Measurements from ENCODE around the gene FNDC7. TPM values are rescaled to one million over a fixed set of nuclear protein-coding genes. Genes with fewer than 3 reads are reported as not detected.

The FNDC7 gene
- total RNA-seq, 1 donor from 2014 or later = not detected

GRCh38 chr1:108746382-108747170 is 33.9 kb downstream of the FNDC7 start, which contains the start of gene STXBP3:
Gene STXBP3, plus strand, starts transcription at chr1:108746674. Its CDS starts 64 bp downstream, at chr1:108746738.
- H3K36me3 Mint-ChIP-seq (ENCODE audit: low read depth) = peaks cover 2% of the 10 kb centered on the region
- H3K27me3 Mint-ChIP-seq (ENCODE audit: low read depth) = no peaks in the 10 kb centered on the region
- H3K4me3 Mint-ChIP-seq (ENCODE audit: unreplicated experiment) = peak within 1 kb of the TSS; percentile 93

DNA sequence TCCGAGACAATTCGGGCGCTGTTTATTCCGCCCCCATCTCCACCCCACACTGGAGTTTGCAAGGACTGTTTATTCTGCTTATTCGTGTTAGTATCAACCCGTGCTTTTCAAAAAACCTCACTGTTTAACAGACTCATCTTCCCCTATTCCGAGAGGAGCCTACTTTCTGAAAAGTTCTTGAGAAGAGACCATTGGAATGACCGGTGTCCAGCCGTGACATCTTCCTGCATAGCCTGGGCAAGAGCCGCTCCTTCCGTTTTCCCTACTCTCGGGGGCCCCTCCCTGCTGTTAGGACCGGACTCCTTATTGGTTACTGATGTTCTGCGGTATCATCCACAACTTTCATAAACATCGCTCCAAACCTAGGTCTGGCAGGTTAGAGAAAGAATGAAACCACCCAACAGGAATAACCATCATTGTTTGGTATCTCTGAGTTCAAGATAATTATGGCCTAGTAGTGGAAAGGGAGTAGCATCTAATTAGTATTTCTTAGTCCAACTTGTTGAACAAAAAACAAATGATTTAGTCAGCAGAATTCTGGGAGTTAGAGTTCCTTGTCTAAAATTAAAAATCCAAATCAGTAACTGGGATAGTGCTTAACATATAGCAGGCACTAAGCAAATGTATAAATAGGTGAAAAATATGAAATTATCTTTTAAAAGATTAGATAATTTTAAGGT is 34.6 kb downstream of the FNDC7 start:
- Mint-ChIP-seq H3K4me1 (ENCODE audit: low read depth) (peaks cover 25% of the 10 kb centered on the region), H3K27ac (ENCODE audit: unreplicated experiment) (peak overlapping the region; percentile 100), H3K36me3 (ENCODE audit: low read depth) (peaks cover 2% of the 10 kb centered on the region), H3K4me3 (ENCODE audit: unreplicated experiment) (peak overlapping the region; percentile 93), H3K27me3 (ENCODE audit: low read depth) (no peaks in the 10 kb centered on the region), H3K9me3 (ENCODE audit: low read depth) (no peaks in the 10 kb centered on the region)
- DNase-seq (ENCODE audit: low spot score) = no peak
- TF ChIP-seq CTCF (IDR thresholded peaks at IDR 0.05) = no peak

More at GRCh38 chr1:108746382-108747170, 33.9 kb downstream of the FNDC7 start, which contains the start of gene STXBP3:
- peak within 1 kb of the TSS; percentile 100 for H3K27ac Mint-ChIP-seq (ENCODE audit: unreplicated experiment)
- H3K4me1 Mint-ChIP-seq (ENCODE audit: low read depth) = peaks cover 25% of the 10 kb centered on the region
- H3K9me3 Mint-ChIP-seq (ENCODE audit: low read depth) = no peaks in the 10 kb centered on the region
- DNase-seq (ENCODE audit: low spot score) = peak; percentile 99
- peak; percentile 97 for TF ChIP-seq CTCF (IDR thresholded peaks at IDR 0.05)

GRCh38 chr1:108747898-108748297 is 35.2 kb downstream of the FNDC7 start:
- Mint-ChIP-seq H3K36me3 (ENCODE audit: low read depth) (peaks cover 2% of the 10 kb centered on the region), H3K27ac (ENCODE audit: unreplicated experiment) (no peak overlapping the region), H3K4me1 (ENCODE audit: low read depth) (peaks cover 30% of the 10 kb centered on the region), H3K27me3 (ENCODE audit: low read depth) (no peaks in the 10 kb centered on the region), H3K4me3 (ENCODE audit: unreplicated experiment) (peak overlapping the region; percentile 35), H3K9me3 (ENCODE audit: low read depth) (no peaks in the 10 kb centered on the region)
- no peak for DNase-seq (ENCODE audit: low spot score)
- no peak for TF ChIP-seq CTCF (IDR thresholded peaks at IDR 0.05)

GRCh38 chr1:108749081-108749480 is 36.4 kb downstream of the FNDC7 start:
- Mint-ChIP-seq H3K36me3 (ENCODE audit: low read depth) (peaks cover 2% of the 10 kb centered on the region), H3K9me3 (ENCODE audit: low read depth) (no peaks in the 10 kb centered on the region), H3K4me3 (ENCODE audit: unreplicated experiment) (no peak overlapping the region), H3K4me1 (ENCODE audit: low read depth) (peaks cover 30% of the 10 kb centered on the region), H3K27ac (ENCODE audit: unreplicated experiment) (no peak overlapping the region), H3K27me3 (ENCODE audit: low read depth) (no peaks in the 10 kb centered on the region)
- TF ChIP-seq CTCF (IDR thresholded peaks at IDR 0.05) = no peak
- no peak for DNase-seq (ENCODE audit: low spot score)

- Mint-ChIP-seq H3K4me3 (ENCODE audit: unreplicated experiment) (no peak overlapping the region), H3K27ac (ENCODE audit: unreplicated experiment) (no peak overlapping the region), H3K9me3 (ENCODE audit: low read depth) (no peaks in the 10 kb centered on the region), H3K4me1 (ENCODE audit: low read depth) (peaks cover 33% of the 10 kb centered on the region), H3K36me3 (ENCODE audit: low read depth) (peaks cover 4% of the 10 kb centered on the region), H3K27me3 (ENCODE audit: low read depth) (no peaks in the 10 kb centered on the region)
- no peak for DNase-seq (ENCODE audit: low spot score)
- TF ChIP-seq CTCF (IDR thresholded peaks at IDR 0.05) = no peak
Observed at GRCh38 chr1:108750476-108751181, 37.9 kb downstream of the FNDC7 start.
